Stimulated activated CD8-positive, alpha-beta memory T cell treated with anti-CD3 and anti-CD28 coated beads, Interleukin-12 subunit alpha, Interleukin-12 subunit beta, amount 100 ng/mL, for 24 hours (primary cell): Measurements from ENCODE around the gene SLC9A8.
"Not testable (repeated sequence)": the region's sequence is repeated elsewhere in the genome, so short reads cannot be mapped to it uniquely, and the experiment has no call there.

ENCODE experiments used
- DNase-seq: peaks from one replicate; pipeline ENCODE4 v3.0.0-alpha.2; 2020; ENCODE audit errors: extremely low read depth

The SLC9A8 gene, protein sequence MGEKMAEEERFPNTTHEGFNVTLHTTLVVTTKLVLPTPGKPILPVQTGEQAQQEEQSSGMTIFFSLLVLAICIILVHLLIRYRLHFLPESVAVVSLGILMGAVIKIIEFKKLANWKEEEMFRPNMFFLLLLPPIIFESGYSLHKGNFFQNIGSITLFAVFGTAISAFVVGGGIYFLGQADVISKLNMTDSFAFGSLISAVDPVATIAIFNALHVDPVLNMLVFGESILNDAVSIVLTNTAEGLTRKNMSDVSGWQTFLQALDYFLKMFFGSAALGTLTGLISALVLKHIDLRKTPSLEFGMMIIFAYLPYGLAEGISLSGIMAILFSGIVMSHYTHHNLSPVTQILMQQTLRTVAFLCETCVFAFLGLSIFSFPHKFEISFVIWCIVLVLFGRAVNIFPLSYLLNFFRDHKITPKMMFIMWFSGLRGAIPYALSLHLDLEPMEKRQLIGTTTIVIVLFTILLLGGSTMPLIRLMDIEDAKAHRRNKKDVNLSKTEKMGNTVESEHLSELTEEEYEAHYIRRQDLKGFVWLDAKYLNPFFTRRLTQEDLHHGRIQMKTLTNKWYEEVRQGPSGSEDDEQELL

DNA sequence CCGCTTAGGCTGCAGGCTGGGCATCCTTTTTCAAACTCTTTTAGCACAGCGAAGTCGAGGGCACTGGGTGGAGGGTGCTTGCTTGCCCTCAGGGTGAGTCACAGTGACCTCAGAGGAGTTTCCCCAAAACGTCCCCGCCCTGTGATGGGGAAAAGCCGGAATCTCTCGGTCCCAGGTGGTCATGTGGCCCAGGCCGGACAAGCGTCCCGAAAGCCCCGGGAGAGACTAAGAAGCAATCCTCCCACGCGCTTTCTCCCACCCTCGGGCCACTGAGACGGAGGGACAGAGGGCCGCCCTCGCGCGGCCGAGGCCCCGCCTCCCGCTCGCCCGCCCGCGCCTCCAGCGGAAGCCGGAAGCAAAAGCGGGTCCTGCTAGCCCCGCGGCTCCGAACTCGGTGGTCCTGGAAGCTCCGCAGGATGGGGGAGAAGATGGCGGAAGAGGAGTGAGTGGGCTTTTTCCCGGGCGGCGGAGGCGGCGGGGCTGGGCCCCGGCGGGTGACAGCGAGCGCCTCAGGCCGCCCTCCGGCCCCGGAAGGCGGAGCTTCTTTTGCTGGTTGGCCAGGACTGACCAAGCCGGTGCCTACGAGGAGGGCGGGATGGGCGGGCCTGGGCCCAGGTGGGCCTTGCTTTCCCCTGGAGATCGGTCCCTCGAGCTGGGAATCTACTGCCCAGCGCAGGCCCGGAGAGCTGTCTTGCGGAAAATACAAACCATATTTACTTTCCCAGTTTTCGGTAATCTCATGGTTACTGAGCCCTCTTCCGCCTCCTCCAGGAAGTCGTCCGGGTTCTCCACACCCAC is at the start of gene SLC9A8:
SLC9A8 (plus strand) TSS at position 322 of the 798 bp plus-strand sequence; CDS start at position 417, 95 bp downstream.
- peak; percentile 64 for DNase-seq

DNA sequence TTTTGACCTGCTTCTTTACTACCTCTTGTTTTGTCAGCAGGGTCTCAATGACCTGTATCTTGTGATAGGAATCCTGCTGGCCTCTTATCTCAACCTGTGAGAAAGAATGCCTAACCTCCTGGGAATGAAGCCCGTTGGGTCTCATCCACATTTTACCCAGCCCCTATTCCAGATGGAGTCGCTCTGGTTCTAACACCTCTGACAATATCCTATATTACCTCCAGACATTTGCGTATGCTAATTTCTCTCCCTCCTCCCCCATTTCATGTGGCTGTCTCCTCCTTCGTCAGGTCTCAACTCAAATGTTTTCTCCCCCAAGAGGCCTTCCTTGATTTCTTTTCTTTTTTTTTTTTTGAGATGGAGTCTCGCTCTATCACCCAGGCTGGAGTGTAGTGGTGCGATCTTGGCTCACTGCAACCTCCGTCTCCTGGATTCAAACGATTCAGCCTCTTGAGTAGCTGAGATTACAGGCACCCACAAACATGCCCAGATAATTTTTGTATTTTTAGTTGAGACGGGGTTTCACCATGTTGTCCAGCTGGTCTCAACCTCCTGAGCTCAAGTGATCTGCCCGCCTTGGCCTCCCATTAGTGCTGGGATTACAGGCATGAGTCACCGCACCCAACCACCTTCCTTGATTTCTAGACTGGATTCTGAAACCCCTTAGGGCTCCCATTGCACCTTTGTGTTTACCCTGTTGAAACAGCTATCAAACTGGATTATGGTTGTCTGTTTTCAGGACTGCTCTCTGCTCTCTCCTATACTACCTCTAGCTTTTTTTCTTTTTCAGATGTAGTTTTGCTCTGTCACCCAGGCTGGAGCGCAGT is 49.5 kb upstream of the SLC9A8 start:
- DNase-seq: no peak

DNA sequence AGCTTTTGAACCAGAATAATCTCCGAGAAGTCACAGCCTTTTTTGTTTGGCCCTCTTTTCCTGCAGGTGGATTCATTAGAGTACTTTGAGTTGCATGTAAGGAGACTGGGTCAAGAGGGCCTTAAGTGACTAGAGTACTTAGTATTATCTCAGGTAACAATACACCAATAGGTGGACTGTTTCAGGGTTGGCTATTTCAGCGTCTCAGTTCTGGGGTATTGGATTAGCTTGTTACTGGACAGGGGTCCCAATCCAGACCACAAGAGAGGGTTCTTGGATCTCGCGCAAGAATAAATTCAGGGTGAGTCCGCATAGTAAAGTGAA is 47.3 kb upstream of the SLC9A8 start:
- DNase-seq: no peak

DNA sequence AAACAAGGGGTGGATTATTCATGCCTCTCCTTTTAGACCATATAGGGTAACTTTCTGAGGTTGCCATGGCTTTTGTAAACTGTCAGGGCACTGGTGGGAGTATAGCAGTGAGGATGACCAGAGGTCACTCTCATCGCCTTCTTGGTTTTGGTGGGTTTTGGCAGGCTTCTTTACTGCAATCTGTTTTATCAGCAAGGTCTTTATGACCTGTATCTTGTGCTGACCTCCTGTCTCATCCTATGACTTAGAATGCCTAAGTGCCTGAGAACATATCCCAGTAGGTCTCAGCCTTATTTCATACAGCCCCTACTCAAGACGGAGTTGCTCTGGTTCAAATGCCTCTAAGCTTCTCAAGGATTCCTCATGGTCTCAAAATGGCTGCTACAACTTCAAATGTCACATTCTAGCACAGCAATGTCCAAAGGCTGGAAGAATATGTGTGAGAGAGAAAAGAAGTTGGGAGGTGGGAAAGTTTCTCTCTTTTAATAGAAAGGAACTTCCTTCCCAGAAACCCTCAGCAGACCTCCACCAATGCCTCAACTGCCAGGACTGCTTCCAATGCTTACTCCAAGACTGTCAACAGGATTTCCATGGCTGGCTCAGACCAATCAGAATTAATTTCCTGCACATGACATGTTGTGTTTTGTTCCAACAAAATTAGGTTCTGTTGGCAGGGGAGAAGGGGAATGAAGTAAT is 46.6 kb upstream of the SLC9A8 start:
- no peak for DNase-seq

DNA sequence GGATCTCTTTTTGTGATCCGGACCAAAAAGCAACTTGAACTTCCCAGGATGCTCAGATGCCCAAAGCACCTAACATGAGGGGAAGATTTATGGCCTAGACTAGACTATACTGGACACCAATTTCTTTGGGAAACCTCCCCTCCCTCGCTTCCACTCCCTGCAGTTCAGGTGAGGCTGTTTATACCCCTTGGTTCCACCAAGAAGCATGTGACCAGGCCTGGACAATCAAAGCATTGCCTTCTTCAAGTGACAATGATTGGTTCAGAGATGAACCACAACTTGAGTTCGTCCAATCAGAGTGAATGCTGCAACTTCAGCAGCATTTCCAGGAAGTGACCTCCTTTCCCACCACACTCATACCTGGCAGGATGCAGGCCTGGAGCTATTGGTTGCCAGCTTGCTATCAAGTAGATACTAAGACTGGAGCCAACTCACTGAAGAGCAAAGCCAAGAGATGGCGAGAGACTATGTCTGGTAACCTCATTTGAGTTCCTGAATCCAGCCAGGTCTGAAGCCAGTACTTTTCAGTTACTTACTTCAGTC is 45.6 kb upstream of the SLC9A8 start:
- DNase-seq: no peak

DNA sequence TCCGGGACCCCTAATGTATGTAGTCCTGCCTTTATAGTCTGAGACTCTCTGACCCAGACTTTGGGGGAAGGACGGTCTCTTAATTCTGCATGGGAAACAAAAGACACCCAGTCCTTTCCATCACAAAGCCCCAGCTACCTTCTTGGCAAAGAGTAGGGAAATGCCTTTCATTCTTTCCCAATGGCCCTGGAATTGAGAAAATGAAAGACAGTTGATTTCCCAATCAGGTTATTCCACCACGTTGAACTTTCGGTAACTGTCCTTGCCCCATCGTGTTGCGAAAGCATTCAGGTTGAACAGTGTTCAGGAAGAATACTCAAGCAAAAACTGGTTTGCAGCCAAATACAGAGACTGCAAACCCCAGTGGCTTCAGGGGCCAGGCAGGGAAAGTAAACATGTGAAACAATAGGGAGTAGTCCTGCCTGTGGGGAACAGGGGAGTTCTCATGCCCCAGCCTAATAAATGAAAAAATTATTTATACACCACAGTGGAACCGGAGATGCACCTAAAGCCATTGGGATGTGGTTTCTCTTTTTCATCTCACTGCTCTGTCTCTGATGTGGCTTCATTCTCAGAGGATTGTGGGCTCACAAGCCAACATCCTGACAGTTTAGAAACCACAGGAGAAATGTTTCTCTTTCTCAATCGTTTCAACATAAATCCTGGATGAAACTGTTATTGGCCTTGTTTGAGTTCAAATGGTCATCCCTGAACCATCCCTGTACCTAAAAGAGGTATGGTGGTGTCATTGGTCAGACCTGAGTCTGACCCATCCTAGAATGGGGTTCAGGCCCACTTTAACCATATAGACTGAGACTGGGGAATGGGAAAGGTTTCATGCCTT is 44.2 kb upstream of the SLC9A8 start:
- DNase-seq: no peak

DNA sequence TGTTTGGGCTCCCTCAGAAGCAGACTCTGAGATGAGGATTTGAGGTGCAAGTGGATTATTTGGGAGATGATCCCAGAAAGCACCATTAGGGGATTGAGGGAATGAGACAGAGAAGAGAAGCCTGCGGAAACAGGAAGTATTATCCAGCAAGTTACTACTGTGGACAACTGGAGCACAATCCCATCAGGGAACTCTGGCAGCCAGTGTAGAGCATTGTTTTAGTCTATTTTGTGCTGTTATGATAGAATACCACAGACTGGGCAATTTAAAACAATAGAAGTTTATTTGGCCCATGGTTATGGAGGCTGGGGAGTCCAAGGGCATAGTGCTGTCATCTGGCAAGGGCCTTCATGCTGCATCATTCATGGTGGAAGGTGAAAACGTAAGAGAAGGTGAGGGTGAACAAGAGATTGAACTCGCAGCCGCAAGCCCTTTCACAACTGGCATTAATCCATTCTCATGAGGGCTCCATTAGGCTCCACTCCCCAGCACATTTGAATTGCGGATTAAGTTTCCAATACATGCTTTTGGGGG is 43.5 kb upstream of the SLC9A8 start:
- DNase-seq: no peak

DNA sequence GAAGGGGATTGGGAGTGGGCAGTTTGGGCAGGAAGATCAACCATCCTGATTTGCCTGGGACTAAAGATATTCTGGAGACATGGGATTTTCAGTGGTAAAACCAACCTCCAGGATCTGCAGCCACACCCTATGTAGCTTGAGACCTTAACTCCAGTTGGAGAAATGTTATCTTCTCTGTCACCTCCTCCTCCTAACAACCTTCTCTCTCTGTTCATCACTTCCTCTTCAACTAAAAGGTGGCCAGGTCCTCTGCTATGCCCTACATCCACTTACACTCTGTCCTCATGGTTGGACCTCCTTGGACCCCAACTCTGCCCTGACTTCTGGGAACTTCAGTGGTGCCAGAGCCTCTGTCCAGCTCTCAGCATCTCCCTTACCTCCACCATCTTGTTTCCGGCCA is 42.0 kb upstream of the SLC9A8 start:
- DNase-seq: no peak

DNA sequence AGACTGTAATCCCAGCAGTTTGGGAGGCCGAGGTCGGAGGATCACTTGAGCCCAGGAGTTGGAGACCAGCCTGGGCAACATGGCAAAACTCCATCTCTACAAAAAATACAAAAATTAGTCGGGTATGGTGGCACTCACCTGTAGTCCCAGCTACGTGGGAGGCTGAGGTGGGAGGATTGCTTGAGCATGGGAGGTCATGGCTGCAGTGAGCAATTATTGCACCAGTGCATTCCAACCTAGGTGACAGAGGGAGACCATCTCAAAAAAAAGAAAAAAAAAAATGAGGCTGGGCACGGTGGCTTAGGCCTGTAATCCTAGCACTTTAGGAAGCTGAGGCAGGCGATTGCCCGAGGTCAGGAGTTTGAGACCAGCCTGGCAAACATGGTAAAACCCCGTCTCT is 38.4 kb upstream of the SLC9A8 start:
- DNase-seq: not testable (repeated sequence)

DNA sequence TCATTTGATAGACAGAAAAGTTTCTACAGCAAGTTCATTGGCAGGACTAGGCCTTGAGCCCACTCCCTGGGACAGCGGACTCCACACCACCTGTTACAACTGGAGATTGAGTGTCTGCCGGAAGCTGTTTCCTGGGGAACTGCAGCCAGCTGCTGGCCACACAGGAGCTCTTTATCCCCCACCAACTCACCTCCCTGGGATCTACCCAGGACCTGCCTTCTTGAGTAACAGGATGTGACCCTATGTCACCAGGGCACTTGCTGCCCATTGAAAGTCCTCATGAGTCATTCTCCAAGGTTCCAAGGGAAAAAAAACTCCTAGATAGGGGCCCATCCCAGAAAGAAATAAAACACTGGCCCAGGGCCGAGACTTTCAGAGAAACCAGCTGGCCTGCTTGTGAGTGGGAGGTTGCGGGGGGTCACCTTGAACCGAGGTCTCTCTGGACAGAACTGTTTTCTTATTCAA is 37.4 kb upstream of the SLC9A8 start:
- DNase-seq: no peak

DNA sequence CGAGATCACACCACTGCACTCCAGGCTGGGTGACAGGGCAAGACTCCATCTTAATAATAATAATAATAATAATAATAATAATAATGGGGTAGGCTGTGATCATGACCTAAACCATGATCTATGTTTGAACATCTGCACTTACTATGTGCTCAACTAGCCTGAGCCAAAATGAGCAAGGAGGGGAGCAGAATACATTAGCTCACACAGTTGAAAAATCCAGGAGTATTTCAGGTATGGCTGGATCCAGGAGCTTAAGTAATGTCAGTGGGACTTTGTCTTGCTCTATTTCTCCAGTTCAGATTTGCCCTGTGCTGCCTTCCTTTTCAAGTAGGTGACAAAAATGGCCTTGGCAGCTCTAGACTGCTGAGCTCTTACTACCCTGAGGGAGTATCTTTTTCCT is 32.7 kb upstream of the SLC9A8 start:
- DNase-seq: no peak

DNA sequence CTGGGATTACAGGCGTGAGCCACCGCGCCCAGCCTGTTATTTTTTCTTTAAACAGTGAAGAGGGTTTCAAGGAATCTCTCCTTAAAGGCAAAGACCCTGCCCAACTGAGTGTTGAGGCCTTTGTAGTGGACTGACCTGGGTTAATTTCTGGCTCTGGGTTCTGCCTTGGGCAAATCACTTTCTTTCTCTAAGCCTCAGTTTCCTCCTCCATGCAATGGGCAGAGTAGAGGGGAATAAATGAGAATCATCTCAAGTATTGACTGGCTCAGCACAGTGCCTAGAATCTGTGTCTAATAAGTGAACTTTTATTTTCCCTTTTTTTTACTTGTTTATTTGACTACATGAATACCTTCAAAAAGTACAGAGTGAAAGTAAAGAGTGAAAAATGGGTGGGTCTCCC is 31.0 kb upstream of the SLC9A8 start:
- no peak for DNase-seq

DNA sequence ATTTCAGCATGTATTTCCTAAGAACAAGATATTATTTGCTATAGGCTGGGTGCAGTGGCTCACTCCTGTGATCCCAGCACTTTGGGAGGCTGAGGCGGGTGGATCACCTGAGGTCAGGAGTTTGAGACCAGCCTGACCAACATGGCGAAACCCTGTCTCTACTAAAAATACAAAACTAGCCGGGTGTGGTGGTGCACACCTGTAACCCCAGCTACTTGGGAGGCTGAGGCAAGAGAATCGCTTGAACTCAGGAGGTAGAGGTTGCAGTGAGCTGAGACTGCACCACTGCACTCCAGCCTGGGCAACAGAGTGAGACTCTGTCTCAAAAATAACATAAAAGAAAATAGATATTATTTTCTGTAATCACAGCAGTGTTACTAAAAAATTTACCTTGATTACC is 30.2 kb upstream of the SLC9A8 start:
- DNase-seq: not testable (repeated sequence)

DNA sequence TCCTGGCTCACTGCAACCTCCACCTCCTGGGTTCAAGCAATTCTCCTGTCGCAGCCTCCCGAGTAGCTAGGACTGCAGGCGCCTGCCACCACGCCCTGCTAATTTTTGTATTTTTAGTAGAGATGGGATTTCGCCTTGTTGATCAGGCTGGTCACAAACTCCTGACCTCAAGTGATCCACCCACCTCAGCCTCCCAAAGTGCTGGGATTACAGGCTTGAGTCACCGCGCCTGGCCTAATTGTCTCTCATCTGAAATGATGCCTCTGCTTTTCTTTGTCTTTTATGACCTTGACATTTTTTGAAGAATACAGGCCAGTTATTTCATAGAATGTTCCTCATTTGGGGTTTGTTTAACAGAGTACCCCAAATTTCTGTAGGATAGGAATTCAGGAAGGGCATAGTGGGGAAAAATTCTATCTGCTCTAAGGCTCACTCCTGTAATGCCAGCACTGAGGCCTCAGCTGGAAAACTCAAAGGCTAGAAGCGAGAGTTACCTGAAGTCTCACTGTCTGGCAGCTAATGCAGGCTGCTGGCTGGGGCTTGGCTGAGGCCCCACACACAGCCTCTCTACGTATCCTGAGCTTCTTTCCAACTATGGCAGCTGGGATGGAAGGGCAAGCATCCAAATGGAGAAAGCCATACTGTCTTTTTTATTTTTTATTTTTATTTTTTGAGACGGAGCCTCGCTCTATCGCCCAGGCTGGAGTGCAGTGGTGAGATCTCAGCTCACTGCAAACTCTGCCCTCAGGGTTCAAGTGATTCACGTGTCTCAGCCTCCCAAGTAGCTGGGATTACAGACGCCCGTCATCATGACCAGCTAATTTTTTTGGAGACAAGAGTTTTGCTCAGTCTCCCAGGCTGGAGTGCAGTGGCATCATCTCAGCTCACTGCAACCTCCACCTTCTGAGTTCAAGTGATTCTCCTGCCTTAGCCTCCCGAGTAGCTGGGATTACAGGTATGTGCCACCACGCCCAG is 29.3 kb upstream of the SLC9A8 start:
- DNase-seq: not testable (repeated sequence)

DNA sequence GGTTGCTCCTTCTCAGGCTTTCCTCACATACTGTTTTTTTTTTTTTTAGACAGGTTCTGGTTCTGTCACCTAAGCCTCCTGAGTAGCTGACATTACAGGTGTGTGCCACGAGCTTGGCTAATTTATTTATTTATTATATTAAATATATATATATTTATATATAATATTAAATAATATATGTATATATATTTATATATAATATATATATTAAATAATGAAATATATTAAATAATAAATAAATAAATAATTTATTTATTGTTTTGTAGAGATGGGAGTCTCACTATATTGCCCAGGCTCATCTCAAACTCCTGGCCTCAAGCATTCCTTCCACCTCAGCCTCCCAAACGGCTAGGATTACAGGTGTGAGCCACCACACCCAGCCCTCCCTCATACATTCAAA is 28.3 kb upstream of the SLC9A8 start:
- DNase-seq: no peak

DNA sequence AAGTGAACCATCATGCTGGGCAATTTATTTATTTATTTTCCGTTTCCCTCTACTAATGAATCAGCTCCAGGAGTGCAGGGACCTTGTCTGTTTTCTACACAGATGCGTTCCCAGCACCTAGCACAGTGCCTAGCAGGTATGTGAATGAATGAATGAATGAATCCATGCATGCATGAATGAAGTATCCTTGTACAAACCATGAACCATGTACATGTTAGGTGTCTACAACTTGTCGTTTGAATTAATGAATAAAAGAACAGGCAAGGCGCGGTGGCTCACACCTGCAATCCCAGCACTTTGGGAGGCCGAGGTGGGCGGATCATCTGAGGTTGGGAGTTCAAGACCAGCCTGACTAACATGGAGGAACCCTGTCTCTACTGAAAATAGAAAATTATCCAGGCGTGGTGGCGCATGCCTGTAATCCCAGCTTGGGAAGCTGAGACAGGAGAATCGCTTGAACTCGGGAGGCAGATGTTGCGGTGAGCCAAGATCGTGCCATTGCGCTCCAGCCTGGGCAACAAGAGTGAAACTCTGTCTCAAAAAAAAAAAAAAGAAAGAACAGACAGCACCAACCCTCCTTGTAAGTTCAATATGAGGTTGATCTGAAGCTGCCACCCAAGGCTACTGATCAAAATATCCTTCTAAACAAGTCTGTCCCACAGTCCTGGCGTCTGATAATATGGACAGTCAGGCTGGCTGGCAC is 27.3 kb upstream of the SLC9A8 start:
- no peak for DNase-seq

DNA sequence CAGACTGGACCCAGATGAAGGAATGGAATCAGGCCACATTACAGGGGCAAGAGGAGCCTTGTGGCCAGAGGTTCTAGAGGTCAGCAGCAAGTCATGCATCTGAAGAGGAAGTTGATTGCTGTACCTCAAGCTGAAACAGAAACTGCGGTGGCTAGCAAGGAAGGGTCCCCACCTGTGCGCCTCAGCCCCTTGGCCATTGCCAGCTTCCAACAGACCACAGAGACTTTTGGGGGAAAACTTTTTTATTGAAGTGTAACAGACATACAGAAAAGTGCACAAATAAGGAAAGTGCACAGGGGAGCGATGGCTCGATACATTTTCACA is 26.8 kb upstream of the SLC9A8 start:
- no peak for DNase-seq

DNA sequence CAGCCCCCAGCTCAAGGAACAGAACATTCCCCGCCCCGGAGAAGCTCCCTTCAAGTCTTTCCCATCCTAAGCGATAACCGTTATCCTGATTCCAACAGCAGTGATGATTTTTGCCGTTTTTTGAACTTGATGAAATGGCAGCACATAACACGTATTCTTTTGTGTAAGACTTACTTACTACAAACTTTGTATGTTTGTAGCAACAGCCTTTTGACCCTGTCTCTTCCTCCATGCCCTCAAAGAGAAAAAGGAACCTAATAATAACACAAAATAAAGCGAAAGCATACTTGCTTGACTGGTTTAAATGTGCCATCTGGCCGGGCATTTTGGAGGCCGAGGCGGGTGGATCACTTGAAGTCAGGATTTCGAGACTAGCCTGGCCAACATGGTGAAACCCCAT is 26.4 kb upstream of the SLC9A8 start:
- DNase-seq: no peak
